Cardiac muscle cell (in vitro differentiated cells and primary cell): Measurements from ENCODE around the gene NTRK3. TPM values are rescaled to one million over a fixed set of nuclear protein-coding genes. Genes with fewer than 3 reads are reported as not detected.
A peak's percentile ranks its signal among the peaks of the same experiment; 100 is the strongest.

Experiments used
- DNase-seq, 2 donors: peaks; one replicate each; pipeline versions ENCODE4 v3.0.0 to v3.0.0-alpha.2; 2010 to 2017; ENCODE audit warnings: low read depth in 1 of 2, low spot score in 1 of 2
- H3K27ac ChIP-seq: fragments of 200-600 bp; sonication (generic); 2 replicates; pipeline ENCODE4 v1.5.1; 2016
- H3K27me3 ChIP-seq: fragments of 200-600 bp; sonication (generic); 2 replicates; pipeline ENCODE4 v1.6.0; 2016; ENCODE audit warnings: control low read depth
- H3K36me3 ChIP-seq: fragments of 200-600 bp; sonication (generic); 2 replicates; pipeline ENCODE4 v1.5.1; 2016; ENCODE audit warnings: control low read depth
- H3K4me1 ChIP-seq: fragments of 200-600 bp; sonication (generic); 2 replicates; pipeline ENCODE4 v1.8.1; 2017; ENCODE audit warnings: low read depth, mild to moderate bottlenecking, mixed run types
- H3K4me3 ChIP-seq: fragments of 200-600 bp; sonication (generic); 2 replicates; pipeline ENCODE4 v1.5.1; 2016; ENCODE audit warnings: mild to moderate bottlenecking
- H3K9me3 ChIP-seq: fragments of 200-600 bp; sonication (generic); 2 replicates; pipeline ENCODE4 v1.5.1; 2017; ENCODE audit warnings: low read depth, mild to moderate bottlenecking, control low read depth
- polyA plus RNA-seq: library from polyadenylated mRNA; unstranded; fragments of >200 nt; fragmentation: Nextera tagmentation; extraction: Ambion mirVana; gene quantifications from 2 replicates; pipeline ENCODE4 v1.2.1, GENCODE V29; 2016
- total RNA-seq: library from RNA; depleted of rRNA; stranded (reverse); fragments of >200 nt; gene quantifications from 2 replicates; pipeline ENCODE4 v1.2.3, GENCODE V29; 2016
- TF ChIP-seq, protein P1 (sequence below): IDR thresholded peaks from 2 replicates; pipeline ENCODE4 v1.5.1; 2012; ENCODE audit warnings: low read depth, mild to moderate bottlenecking, low read length

Gene NTRK3
- total and polyA plus RNA-seq, 2 experiments from 2014 or later = 3.3 to 6.2 TPM

- Histone ChIP-seq H3K4me3 (no peak overlapping the region), H3K27ac (no peak overlapping the region), H3K36me3 (no peaks in the 10 kb centered on the region), H3K9me3 (no peaks in the 10 kb centered on the region), H3K27me3 (no peaks in the 10 kb centered on the region), H3K4me1 (no peaks in the 10 kb centered on the region)
- TF ChIP-seq, protein P1, sequence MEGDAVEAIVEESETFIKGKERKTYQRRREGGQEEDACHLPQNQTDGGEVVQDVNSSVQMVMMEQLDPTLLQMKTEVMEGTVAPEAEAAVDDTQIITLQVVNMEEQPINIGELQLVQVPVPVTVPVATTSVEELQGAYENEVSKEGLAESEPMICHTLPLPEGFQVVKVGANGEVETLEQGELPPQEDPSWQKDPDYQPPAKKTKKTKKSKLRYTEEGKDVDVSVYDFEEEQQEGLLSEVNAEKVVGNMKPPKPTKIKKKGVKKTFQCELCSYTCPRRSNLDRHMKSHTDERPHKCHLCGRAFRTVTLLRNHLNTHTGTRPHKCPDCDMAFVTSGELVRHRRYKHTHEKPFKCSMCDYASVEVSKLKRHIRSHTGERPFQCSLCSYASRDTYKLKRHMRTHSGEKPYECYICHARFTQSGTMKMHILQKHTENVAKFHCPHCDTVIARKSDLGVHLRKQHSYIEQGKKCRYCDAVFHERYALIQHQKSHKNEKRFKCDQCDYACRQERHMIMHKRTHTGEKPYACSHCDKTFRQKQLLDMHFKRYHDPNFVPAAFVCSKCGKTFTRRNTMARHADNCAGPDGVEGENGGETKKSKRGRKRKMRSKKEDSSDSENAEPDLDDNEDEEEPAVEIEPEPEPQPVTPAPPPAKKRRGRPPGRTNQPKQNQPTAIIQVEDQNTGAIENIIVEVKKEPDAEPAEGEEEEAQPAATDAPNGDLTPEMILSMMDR = no peak
- no peak for DNase-seq
These were observed 346.2 kb downstream of the NTRK3 start for GRCh38 chr15:87910301-87910700.

DNA sequence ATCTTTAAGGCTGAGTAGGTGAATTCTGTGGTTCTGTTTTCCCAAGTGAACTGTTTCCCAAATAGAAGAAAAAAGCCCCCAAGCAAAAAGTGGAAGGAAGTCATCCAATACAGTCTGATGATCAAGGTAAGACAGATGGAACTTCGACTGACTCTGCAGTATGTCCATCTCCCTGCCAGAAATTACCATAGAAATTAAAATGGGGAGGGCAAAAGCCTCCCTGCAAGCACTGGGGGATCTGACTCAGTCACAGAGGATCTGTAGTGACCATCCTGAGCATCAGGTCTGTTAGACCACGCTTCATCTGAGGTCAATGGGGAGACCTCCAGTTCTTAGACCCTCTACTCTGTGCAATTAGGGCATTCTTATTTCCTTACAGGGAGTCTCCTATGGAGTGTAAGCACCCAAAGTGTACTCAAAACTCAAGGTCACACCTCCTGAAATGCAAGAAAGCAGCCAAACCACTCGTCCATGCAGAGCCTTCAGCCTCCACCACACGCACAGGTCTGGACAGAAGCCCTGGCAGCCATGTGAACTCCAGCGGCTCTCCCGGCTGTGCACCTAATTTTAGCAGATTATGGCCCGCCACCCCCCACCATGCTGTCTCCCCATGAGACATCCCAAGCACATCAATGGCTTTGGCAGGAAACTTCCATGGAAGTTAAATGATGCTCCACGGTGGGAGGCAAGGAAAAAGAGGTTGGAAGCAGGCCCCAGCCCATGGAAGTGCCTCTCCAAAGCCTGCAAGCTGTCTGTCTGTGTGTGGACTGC is 348.7 kb downstream of the NTRK3 start:
- Histone ChIP-seq H3K9me3 (no peaks in the 10 kb centered on the region), H3K4me3 (no peak overlapping the region)
- TF ChIP-seq, protein P1 = no peak

GRCh38 chr15:87906444-87906843 is 350.1 kb downstream of the NTRK3 start:
- H3K27me3 ChIP-seq = no peaks in the 10 kb centered on the region
- H3K36me3 ChIP-seq = no peaks in the 10 kb centered on the region
- TF ChIP-seq, protein P1 = no peak
- H3K9me3 ChIP-seq = no peaks in the 10 kb centered on the region
- DNase-seq = no peak
- no peaks in the 10 kb centered on the region for H3K4me1 ChIP-seq
- no peak overlapping the region for H3K4me3 ChIP-seq
- H3K27ac ChIP-seq = no peak overlapping the region

More for the DNA sequence above, 348.7 kb downstream of the NTRK3 start:
- no peak overlapping the region for H3K27ac ChIP-seq
- H3K36me3 ChIP-seq = no peaks in the 10 kb centered on the region
- DNase-seq = no peak
- no peaks in the 10 kb centered on the region for H3K27me3 ChIP-seq
- H3K4me1 ChIP-seq = no peaks in the 10 kb centered on the region

GRCh38 chr15:87902772-87903426 is 353.6 kb downstream of the NTRK3 start:
- peak in 1 of 2 donors; percentile 1 for DNase-seq

GRCh38 chr15:87901926-87902690 is 354.4 kb downstream of the NTRK3 start:
- H3K27ac ChIP-seq = no peak overlapping the region
- no peaks in the 10 kb centered on the region for H3K4me1 ChIP-seq
- H3K9me3 ChIP-seq = no peaks in the 10 kb centered on the region
- H3K4me3 ChIP-seq = no peak overlapping the region
- DNase-seq = no peak
- H3K27me3 ChIP-seq = no peaks in the 10 kb centered on the region
- H3K36me3 ChIP-seq = no peaks in the 10 kb centered on the region
- TF ChIP-seq, protein P1 = no peak

More at GRCh38 chr15:87902772-87903426, 353.6 kb downstream of the NTRK3 start:
- no peaks in the 10 kb centered on the region for H3K9me3 ChIP-seq
- no peaks in the 10 kb centered on the region for H3K4me1 ChIP-seq
- no peaks in the 10 kb centered on the region for H3K27me3 ChIP-seq
- H3K4me3 ChIP-seq = no peak overlapping the region
- no peaks in the 10 kb centered on the region for H3K36me3 ChIP-seq
- no peak overlapping the region for H3K27ac ChIP-seq
- TF ChIP-seq, protein P1 = no peak
